H54 (cell line): Measurements from ENCODE around the gene SCG5.

Experiments used
- DNase-seq: peaks from one replicate; pipeline ENCODE4 v3.0.0; 2011; ENCODE audit warnings: low spot score, mixed read lengths; ENCODE audit not compliant: insufficient read length
- FAIRE-seq: peaks from 3 replicates; lab custom pipeline; 2011; peaks lifted over from hg19 to GRCh38; lab: Jason Lieb, UNC
- POLR2A ChIP-seq: IDR thresholded peaks from 2 replicates; pipeline ENCODE4 v1.6.1; 2011; ENCODE audit warnings: low read depth, mild to moderate bottlenecking, low read length

The SCG5 gene

DNA sequence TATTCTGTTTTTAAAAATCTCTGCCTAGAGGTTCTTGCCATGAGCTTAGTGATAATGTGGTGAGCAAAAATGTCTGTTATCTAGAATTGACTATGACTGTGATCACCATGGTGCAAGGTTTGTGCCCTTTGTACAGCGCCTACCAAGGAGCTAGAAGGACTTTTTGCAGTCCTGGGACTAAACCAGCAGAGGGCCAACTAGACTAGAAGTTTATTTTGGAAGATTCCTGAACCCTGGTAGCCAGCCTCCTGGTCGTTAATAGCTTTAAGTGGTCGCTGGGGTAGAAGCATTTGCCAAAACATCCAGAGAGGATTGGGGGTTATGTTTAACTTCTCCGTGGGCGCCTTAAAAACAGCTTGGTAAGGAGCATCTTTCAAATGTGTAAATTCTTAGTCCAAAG, 7.8 kb downstream of the SCG5 start:
- no peak for FAIRE-seq
- DNase-seq = peak; percentile 20
- TF ChIP-seq POLR2A = no peak

DNA sequence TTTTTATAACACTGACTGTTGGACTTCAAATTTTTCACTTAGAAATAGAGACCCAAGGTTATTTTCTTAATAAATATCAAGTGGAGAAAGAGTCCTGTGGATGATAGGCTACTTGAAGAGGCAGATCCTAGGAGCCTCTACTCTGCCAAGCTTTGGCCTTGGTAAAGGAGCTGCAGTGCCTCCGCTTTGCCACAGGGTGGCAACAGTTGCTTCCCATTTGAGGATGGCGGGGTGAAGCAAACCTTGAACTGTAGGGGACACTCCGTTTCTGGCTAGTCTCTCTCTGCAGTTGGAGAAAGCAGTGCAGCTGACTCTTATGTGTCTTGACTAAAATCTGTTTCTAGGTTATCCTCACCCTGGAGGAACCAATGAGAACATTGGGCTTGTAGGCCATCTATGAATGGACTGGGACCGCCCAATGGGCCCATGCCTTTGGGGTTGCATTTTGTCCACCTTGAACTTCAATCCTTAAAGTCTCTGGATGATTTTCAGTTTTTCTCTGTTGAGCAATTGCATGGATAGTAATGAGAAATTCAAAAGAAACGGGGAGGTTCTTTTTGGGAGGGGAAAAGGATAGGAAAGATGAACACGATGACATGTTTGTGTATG, 9.8 kb downstream of the SCG5 start:
- no peak for TF ChIP-seq POLR2A
- FAIRE-seq (peak; percentile 83), DNase-seq (peak; percentile 46)

DNA sequence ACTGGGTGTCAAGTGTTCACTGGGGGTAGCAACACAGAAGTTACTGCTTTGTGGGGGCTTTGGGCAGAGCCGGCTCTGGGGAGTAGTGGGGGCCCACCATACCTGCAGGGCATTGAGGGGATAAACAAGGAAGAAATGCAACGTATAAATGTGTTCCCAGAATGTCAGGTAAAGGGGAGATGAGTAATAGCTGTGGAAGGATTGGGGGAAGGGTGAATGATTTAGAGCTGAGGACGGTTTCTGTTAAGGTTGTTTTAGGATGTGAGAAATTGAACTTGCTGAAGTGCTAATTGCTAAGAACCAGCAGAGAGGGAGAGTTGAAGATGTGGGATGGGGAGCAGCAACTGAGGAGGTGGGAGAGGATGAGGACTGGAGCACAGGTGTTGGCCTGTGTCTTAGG, 10.7 kb downstream of the SCG5 start:
- no peak for TF ChIP-seq POLR2A
- FAIRE-seq = no peak
- DNase-seq = no peak

DNA sequence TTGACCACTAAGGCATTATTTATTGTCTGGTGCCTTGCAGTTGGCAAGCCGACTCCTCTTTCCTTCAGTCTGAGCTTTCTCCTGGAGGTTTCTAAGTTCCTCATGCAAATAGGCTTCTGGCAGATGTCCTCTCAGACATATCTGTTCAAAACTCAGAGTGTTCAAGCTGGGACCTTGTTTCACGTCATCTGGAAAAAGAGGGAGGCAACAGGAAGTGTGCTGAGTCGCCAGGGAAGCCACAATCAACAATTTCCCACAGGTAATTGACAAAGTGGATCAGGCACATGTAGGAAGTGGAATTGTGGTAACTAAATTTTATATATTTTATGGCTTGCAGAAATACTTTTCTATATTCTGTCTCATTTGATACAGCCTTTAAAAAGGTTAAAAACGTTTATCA, 14.6 kb downstream of the SCG5 start:
- no peak for FAIRE-seq
- DNase-seq = no peak
- TF ChIP-seq POLR2A = no peak

DNA sequence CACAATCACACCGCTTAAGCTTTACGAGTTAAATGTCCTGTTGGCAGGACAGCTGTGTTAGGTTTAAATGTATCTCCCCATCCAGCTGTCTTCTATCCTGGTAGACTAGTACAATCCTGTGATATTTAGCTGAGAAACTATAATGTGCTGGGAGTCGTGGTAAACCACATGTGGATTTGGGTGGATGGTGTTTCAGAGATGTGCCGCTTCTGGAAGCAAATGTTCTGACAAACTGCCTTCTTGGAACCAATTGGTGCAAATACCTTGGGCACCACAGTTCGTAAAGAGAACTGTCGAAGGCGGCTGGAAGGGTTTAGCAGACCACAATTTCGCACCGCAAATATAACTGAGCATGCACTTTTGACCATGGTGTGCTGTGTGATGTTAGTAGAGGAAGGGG, 15.0 kb downstream of the SCG5 start:
- FAIRE-seq = no peak
- TF ChIP-seq POLR2A = no peak

DNA sequence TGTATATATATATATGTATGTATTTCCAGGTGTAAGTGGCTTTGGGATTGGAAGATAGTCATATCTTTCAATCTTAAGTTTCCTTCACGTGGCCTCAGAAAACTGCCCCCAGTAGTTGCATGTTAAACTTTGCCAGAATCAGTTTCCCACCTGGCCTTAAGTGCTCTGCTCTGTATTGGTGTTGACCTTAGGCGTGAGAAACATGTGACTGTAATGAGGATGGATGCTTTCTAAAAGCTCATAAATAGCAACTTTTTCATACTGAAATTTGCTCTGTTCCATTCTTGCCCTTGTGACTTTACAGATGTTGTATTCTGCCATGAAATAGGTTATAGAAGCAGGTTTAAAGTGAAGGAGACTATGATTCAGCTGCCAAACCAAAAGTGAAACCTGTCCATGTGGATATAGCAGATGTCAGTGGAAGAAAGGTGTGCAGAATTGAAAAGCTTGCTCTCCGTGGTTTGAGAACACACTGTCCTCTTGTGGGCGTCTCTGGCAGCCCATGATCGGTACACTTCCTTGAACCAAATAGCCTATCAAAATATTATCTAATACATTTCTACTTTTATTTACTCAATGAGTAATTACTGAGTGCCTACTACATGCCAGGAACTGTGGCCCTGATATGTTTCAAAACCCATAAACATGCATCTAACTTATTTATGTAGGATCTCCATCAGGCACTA, 15.8 kb downstream of the SCG5 start:
- no peak for DNase-seq

More for the DNA sequence above, 15.0 kb downstream of the SCG5 start:
- no peak for DNase-seq

DNA sequence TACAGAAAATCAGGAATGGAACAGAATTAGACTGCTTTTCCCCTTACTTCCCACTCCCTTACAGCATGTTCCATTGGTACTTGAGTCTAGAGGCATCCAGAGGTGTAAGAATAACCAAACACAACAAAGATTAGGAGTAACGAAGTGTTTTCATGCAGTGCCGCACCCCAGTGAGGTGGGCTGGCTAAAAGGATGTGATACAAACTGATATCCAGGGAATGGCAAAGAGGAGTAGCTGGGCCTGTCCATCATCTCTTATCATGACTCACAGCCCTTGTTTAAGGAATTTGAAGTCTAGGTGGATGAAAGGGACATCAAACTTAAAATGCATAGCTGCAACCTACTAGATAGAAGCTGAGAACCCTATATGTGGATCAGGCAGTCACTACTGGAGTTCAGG, 16.4 kb downstream of the SCG5 start:
- no peak for FAIRE-seq
- no peak for DNase-seq
- no peak for TF ChIP-seq POLR2A

More for the DNA sequence above, 15.8 kb downstream of the SCG5 start:
- TF ChIP-seq POLR2A = no peak
- no peak for FAIRE-seq

DNA sequence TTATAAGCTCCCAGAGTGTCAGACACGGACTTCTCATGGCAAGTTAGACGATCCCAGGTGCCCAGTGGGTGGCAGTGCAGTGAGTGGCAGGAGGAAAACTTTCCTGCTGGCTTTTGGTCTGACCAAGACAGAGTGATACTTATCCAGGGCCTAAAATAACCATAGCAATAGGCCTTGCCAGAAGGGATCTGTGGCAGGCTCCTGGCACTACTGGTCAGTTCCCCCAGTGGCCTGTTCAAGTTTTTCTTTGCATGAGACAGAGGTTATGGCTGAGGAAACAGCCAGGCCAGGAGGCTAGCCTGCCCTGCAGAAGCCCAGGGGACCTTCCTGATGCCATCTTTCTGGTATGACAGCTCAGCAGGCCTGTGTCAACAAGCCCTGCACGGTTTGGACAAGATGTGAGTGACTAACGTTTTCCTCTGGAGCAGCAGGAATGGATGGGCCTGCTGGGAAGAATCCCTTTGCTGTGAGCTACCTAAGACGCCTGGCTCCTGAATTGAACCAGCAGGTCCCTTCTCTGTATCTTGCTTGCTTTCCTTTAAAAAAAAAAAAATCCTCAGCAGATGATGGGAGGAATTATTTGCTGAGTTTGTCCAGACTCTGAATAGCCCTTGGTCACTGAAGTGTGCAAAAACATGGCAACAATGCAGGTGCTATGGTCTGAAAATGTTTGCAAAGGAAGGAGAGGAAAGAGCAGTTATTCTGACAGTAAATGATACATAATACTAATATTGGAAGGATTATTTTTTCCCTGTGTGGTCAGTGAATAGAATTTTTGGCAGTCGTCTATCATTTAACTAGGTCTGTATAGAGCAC, 18.0 kb downstream of the SCG5 start:
- peak; percentile 27 for FAIRE-seq
- TF ChIP-seq POLR2A = no peak
- DNase-seq = peak; percentile 78

DNA sequence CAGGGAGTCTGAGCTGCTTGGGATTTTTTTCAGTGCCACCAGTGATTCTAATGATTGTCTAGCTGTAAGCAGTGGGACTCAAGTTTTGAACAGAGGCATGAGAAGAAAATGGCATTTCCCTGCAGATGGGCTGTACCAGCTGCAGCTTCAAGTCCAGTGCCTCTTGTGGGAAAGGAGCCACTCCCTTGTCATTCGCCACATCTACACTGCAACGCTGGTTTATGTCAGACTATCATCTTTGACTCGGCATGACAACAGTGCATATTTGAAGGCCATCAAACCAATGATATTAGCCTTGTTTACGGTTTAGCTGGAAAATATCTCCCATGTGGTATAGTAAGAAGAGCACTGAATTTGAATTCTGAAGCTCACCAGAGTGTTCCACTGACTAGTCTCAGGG, 22.2 kb downstream of the SCG5 start:
- FAIRE-seq = no peak
- DNase-seq = no peak
- TF ChIP-seq POLR2A = no peak

DNA sequence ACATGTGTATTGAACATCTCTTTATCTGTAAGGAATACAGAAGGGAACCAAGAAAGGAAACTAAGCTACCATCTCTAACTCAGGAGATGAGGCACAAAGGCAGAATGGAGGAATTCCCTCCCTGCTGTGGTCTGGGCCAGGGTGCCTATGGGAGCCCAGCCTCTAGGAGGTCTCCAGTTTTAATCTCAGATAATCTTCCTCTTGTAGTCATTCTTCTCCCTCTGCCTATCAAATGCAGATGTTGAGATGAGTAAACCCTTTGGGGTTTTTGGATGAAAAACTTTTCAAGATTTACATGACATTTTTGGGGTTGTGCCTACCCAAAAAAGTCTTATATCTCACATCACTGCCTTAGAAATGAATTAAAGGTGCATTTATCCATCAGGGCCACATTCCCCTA, 23.3 kb downstream of the SCG5 start:
- no peak for FAIRE-seq
- DNase-seq = no peak
- TF ChIP-seq POLR2A = no peak

DNA sequence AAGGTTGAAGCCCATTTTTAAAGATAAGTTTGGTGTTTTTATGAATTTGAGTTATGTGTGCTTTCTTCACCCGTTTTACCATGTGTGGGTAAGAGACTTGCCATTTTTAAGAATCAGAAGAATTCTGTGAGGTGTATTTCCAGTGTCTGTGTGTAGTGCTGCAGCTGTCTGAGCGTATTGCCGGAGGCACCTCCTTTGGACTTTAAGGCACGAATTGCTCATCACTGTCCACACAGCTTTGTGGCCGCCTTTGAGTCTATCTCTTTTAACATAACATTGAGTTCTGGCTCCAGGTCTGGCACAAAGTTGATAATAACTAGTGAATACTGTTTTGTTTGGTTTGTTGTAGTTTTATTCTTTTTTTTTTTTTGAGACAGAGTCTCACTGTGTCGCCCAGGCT, 25.8 kb downstream of the SCG5 start:
- TF ChIP-seq POLR2A = no peak
- DNase-seq (no peak), FAIRE-seq (no peak)

DNA sequence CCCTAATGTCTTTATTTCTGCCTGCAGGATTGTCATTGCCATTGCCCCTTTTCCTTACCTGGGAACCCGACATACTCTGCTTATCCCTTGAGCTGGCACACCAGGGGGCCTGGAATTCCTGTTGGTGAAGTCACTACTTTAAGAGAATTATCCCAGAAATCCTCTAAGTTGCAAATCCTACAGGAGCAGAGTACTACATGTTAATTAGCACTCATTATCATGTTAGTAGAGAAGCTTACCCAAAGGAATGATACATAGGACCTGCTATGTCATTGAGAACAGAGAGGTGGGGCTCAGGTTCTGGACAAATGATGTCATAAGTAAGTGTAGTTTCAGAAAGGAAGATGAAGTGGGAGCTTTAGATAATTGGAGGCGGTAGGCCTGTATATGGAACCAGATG, 27.4 kb downstream of the SCG5 start:
- FAIRE-seq (no peak), DNase-seq (no peak)
- no peak for TF ChIP-seq POLR2A

DNA sequence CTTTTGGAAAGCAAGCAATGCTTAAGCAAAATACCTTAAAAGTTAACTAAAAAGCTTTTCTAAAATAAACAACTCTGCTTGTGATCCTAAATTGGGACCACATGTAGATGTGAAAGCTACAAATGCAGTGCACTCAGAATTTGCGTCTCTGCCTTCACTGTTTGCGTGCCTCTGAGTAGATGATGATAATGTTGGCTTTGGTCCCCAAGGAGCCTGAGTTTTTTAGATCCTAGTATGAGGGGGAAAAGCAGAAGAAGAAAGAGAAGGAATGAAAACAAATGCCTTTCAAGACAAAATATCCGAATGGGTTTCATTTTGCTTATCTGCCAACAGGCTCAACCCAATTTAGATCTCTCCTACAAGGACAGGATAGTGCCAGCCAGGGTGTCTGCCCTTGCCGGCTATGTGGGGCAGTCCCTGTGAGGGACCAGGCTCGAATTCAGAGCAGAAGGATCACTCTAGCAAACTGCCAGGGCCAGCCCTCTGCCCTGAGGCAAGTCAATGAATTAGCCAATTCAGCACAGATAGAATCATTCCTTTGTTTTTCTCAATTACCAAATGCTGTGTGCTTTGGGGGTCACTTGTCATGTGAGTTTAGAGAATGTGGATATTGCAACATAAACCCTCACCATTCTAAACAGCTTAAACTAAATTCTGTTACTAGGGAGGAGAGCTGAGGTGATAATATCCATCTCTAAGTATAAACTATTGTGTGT, 28.5 kb downstream of the SCG5 start:
- no peak for DNase-seq
- no peak for TF ChIP-seq POLR2A
- FAIRE-seq = no peak

DNA sequence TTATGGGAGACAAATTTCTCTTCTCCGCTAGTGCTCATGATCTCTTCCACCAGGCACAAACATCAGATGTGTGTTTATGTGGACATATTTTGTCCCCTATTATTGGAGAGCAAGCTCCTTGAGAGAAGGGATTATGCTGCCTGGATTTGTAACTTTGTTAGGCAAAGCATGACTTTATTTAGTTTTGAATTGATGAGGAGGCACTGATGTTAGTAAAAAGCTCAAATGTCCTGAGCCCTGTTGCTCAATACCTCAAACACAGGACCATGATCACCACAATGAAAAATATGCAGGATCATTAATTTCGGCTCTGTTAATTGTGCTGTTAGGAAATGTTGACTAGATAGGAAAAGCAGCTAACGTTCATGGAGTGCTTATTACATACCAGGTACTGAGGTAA, 29.1 kb downstream of the SCG5 start:
- FAIRE-seq = no peak
- no peak for TF ChIP-seq POLR2A
- DNase-seq = no peak
